Activated CD8-positive, alpha-beta memory T cell treated with anti-CD3 and anti-CD28 coated beads for 24 hours (primary cell): Measurements from ENCODE around the gene PRKRIP1.
"Not testable (repeated sequence)": the region's sequence is repeated elsewhere in the genome, so short reads cannot be mapped to it uniquely, and the experiment has no call there.

Experiments used
- DNase-seq: peaks from one replicate; pipeline ENCODE4 v3.0.0-alpha.2; 2020

PRKRIP1 gene

DNA sequence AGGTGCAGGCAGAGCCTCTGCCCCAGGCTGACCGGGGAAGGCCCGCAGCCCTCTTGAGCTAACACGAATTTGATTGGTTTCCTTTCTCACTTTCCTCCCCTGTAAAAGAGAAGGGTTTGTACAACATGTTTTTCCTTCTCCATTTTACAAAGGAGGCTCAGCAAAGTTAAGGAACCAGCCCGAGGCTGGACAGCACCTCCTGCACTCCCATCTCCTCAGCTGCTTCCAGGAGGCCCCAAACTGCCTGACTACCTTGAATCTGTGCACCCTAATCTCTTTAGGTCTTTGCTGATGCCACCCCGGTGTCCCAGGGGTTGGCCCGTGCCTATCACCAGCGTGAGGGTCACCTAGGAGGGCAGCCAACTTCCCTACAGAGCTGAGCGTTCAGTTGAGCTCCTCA, 64.3 kb downstream of the PRKRIP1 start:
- DNase-seq, result no peak

DNA sequence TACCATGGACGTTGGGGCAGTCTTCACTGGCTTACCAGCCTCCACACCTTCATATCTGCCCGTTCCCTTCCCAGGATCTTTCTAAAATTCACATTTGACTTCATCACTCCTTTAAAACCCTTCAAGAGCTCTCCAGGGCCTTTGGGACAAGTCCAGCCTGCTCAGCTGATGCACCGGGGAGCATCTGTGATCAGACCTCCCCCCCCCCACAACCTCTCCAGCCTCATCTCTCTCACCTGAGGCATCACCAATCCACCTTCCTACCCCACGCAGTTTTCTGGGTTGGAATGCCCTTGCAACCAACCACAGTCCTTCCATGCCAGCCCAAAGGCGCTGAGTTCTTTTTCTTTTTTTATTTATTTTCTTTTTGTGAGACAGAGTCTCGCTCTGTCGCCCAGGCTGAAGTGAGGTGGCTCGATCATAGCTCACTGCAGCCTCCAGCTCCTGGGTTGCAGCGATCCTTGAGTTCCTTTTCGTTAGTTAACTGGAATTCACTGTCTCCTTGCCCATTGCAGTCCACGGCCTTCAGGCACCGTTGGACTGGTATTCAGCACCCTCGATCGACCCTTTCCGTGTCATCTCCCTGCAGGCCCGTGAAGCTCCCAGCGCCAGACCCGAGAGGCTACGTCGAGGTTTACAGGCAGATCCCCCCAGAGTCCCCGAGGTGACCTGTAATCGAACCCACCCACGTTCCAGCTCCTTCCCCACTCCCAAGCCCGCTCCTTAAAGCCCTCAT, 67.8 kb downstream of the PRKRIP1 start:
- no peak for DNase-seq

DNA sequence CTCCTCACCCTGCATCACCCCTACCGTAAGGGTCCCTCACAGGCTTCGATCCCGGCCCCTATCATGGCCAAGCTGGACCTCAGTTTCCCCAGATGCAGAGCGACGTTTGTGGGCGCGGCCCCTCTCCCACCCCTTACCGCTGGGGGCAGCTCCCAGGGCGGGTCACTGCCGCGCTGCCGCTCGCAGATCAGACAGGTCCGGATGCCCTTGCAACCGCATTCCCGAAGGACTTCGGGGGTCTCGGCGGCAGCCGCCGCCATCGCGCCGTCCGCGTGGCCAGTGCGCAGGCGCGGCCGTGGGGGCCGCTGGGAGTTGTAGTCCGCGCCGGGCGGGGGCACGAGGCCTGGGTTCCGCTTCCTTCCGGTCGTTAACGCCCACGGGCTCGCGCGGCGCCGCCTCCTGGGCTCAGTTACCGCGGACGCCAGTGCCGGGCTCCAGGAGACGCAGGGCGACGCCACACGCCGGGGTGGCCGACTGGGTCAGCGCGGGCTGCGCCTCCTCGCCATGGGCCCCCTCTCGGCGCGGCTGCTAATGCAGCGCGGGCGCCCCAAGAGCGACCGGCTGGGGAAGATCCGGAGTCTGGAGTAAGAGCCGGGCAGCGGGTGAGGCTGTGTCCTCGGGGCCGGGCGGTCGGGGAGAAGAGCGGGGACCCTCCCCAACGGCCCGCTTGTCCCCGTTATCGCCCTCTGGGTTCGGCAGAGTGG, 68.6 kb downstream of the PRKRIP1 start, which contains the start of the genes ALKBH4 and LRWD1:
TSS of gene ALKBH4 (minus strand) at position 287 of the 704 bp plus-strand sequence. CDS start at position 260, 27 bp downstream.
TSS of gene LRWD1 (plus strand) at position 408 of the 704 bp plus-strand sequence. CDS start at position 505, 97 bp downstream.
- DNase-seq, result peak; percentile 99

DNA sequence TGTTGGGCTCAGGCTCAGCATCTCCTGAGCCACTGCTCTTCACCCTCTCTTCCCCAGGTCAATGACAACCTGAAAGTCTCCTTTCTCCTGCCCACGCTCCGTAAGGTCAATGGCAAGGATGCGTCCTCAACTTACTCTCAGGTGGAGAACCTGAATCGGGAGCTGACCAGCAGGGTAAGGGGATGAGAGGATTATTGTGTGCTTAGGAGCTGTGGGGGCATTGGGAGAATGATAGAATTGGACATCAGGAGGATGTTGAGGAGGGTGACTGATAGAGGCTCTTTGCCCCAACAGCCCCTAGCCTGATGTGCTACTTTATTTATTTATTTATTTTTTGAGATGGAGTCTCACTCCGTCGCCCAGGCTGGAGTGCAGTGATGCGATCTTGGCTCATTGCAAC, 69.9 kb downstream of the PRKRIP1 start:
- no peak for DNase-seq

DNA sequence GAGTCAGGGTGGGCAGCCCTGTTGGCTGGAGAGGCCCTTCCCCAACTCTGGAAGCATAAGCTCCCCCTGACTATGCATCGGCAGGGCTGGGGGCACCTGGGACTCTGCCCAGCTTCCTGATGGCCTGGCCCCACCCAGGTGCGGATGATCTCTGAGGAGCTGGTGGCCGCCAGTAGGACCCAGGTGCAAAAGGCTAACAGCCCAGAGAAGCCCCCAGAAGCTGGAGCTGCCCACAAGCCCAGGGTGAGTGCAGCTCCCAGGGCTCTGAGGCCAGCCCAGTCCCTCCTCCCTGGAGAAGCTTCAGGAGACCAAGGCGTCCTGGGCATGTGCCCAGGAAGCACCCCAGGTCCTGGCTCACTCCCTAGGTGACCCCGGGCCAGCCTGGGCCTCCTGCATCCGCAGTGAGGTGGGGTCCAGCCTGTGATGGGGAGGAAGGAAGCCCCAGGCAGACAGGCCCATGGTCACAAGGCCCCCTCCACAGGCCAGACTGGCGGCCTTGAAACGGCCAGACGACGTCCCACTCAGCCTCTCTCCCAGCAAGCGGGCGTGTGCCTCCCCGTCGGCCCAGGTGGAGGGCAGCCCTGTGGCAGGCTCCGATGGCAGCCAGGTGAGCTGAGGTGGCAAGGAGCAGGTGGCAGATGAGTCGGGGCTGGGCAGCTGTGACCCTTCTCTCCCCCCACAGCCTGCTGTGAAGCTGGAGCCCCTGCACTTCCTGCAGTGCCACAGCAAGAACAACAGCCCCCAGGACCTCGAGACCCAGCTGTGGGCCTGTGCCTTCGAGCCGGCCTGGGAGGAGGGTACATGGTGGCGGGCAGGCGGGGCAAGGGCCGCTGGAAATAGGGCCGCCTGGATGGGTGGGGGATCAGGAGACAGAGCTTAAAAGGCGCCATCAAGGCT, 71.7 kb downstream of the PRKRIP1 start:
- no peak for DNase-seq

DNA sequence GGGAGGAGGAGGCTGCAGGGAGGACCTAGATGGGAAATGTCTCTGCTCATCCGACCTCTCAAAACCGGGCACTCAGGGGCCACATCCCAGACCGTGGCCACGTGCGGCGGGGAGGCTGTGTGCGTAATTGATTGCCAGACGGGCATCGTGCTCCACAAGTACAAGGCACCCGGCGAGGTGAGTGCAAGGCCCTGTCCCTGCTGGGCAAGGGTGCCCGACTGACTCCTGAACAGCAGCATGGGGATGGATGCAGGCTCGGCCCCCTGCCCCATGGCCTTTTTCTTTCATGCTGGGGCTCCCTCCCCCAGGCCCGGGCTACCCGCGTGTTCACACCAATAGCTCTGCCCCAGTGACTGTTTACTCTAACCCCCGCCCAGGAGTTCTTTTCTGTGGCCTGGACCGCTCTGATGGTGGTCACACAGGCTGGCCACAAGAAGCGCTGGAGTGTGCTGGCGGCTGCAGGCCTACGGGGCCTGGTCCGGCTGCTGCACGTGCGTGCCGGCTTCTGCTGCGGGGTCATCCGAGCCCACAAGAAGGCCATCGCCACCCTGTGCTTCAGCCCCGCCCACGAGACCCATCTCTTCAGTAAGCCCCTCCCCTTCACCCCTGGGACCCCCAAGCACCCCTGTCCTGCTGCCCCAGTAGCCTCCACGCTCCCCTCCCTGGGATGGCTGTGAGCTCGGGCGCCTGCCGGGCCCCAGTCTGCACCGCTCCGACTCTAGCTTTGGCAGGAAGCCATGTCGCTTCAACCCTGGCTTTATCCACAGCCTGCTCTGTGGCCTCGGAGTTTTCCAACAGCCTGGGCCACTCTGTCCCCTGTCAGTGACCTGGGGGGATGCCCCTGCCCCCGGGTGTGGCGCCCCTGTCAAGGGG, 72.6 kb downstream of the PRKRIP1 start:
- DNase-seq, result no peak

DNA sequence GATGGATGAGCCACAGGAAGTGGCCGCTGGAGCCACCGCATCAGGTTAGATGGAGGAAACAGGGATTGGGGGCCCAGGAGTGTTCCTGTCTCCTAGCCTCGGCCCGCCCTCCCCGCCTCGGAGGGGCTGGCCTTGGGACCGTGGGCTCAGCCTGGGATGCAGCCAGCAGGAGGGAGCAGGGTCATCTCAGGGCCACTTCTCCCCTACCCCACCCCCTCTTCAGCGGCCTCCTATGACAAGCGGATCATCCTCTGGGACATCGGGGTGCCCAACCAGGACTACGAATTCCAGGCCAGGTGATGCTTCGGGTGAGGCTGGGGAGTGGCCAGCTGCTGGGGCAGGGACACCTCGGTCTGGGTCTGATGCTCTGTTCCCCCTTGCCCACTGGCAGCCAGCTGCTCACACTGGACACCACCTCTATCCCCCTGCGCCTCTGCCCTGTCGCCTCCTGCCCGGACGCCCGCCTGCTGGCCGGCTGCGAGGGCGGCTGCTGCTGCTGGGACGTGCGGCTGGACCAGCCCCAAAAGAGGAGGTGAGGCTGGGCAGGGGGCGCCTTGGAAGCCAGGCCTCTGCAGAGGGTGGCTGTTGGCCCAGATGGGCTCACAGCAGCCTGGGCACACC, 73.3 kb downstream of the PRKRIP1 start:
- no peak for DNase-seq

DNA sequence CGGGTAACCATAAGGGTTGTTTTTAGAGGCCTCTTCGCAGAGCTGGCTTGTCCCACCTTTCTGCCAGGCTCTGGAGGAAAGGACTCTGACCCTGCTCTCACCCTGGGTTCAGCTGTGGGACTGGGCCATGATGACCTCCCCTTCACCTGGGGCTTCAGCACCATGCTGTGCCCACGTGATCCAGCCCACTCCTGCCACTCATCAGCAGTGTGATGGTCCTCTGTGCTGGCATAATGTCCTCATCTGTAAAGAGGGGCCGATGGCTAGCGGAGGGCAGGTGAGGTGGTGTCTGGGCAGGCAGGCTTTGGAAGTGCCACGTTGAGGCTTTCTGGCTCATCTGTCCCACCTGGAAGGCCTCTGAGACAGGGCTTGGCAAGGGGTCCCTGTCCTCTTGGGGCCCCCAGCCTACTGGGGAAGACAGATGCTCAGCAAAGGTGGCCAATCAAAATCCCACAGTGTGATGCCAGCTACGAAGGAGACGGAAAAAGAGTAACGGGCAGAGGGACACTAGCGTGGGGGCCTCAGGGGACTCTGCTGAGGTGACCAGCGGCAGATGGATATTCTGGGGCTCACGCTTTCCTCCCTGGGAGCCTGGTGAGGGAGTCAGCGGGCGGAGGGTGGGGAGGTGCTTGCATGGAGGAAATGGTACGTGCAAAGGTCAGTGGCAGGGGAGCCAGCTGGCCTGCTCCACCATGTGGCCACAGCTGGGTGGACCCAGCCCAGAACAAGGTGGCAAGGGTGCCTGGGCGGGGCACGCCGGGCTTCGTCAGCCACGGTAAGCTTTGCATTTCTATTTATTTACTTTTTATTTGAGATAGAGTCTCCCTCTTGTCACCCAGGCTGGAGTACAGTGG, 74.0 kb downstream of the PRKRIP1 start:
- DNase-seq, result no peak

DNA sequence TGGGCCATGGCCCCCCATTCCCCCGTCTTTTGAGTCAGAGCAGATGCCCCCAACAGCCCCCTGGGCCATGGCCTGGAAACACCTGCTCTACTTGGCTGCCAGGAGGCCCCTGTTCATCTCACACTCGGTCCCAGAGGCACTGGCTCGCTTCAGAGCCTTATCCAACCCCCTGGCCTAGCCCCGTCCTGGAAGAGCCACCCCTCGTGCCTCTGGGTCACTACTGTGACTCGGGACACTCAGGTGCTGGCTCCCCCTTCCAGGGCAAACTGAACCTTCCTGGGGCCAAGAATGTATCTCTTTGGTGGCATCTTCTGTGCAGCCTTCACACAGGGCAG, 75.6 kb downstream of the PRKRIP1 start:
- DNase-seq, result no peak

DNA sequence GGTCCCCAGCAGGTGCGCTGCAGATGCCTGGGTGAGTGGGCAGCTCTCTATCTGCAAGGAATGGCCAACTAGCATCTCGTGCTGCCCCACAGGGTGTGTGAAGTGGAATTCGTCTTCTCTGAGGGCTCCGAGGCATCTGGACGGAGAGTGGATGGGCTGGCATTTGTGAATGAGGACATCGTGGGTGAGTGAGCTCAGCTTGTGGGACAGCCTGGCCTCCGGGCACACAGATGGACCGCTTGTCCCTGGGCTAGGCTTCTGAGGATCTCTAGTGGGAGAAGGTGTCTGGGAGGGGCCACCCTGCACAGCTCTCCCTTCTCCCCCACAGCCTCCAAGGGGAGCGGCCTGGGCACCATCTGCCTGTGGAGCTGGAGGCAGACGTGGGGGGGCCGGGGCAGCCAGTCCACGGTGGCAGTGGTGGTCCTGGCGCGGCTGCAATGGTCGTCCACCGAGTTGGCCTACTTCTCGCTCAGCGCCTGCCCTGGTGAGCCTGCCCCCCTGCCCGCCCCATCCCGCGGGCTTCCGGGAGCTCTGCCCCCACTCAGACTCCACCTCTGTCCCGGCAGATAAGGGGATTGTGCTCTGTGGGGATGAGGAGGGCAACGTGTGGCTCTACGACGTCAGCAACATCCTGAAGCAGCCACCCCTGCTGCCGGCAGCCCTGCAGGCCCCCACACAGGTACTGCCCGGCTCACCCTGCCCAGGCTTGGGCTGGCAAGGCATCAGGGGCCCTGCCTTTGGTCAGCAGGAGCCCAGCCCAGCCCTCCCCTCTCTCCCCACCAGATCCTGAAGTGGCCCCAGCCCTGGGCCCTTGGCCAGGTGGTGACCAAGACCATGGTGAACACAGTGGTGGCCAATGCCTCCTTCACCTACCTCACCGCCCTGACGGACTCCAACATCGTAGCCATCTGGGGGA, 76.2 kb downstream of the PRKRIP1 start:
- no peak for DNase-seq

DNA sequence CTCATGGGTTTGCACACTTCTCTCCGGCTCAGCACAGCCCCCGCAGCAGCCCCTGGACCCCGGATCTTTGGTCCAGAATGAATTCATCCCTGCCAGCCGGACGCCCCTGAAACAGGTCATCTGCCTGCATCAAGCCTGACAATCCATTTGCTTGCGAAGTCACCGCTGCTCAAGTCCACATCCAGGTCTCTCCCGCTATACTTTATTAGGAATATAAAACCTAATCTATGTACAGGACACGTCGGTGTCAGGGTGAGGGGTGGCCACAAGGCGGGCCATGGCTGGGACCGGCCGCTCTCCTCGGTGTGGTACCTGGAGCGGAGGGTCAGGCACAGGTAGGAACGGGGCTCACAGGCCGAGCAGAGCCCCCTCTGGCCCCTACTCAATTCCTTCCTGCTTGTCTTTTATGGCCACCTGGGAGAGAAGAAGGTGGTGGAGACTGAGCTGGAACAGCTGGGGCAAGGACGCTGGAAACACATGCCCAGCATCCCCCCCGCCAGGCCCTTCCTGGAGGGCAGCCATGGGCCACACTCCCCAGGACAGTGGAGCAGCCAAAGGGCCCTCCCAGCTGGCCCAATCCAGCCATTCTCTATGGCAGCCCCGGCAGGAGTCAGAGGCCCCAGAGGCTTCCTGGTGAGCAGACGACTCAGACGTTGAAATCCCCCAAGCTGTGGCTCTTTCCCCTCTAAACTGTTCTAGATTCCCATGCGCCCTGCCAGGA, 77.3 kb downstream of the PRKRIP1 start:
- DNase-seq, result no peak

DNA sequence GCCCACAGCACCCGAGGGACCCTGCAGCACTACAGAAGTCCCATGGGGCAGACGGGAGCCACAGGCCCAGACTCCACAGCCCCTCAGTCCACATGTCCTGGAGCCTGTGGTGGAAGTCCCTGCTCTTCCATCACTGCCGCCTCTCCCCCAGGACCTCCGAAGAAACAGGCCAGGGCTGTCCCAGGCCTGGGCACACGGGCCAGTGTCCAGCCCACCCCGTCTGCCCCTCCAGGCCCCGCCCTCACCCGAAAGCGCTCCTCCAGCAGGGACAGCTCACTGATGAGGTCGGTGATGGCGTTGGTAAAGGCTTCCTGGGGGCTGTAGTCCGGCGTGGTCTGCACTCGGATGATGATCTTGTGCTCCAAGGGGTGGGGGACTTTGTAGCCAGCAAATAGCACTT, 78.0 kb downstream of the PRKRIP1 start:
- not testable (repeated sequence) for DNase-seq

DNA sequence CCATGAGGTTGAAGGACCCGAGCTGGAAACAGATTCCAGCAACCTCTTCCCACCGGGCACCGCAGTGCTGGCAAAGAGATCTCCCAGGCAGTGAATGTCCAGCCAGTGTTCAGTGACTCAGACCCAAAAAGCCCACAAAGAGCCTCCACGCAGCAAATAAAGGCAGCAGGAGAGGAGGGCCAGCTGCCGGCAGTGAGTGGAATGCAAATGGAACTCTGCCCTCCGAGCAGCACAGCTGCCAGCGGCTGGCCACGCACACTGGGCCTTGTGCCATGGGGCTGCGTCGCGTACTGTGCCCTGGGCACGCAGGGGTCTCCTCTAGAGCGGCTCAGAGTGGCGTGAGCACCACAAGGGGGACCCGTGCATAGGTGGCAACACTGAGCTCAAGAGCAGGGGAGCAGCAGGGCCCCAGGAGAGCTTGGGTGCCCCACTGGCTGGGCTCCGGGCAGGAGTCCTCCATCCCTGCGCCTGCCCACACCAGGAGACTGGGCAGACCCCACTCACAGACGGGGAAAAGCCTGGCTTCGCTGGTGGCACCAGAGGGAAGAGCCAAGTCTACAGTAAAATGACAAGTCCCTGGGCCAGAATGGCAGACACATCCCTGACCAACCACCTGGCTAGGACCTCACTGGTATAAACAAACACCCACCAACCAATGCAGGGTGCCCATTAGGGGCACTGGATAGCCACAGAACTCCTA, 78.7 kb downstream of the PRKRIP1 start:
- not testable (repeated sequence) for DNase-seq
